GM19035 (cell line): ENCODE measurements around the gene DENND1A.
"Not testable (repeated sequence)": the region's sequence is repeated elsewhere in the genome, so short reads cannot be mapped to it uniquely, and the experiment has no call there.

Experiments
- ATAC-seq: cut with Tn5 transposase; IDR thresholded peaks from one replicate; pipeline ENCODE4 v1.9.1; 2021; ENCODE audit not compliant: unreplicated experiment

Gene DENND1A

GRCh38 chr9:123947326-123947725 is 17.4 kb upstream of the DENND1A start:
- no peak for ATAC-seq

GRCh38 chr9:123946101-123946821 is 16.3 kb upstream of the DENND1A start:
- ATAC-seq: no peak

- no peak for ATAC-seq
Observed at GRCh38 chr9:123945532-123945931, 15.6 kb upstream of the DENND1A start.

GRCh38 chr9:123944464-123944863 is 14.5 kb upstream of the DENND1A start:
- not testable (repeated sequence) for ATAC-seq

GRCh38 chr9:123943671-123944070 is 13.7 kb upstream of the DENND1A start:
- ATAC-seq: no peak

- no peak for ATAC-seq
Observed at GRCh38 chr9:123942542-123942941, 12.6 kb upstream of the DENND1A start.

- no peak for ATAC-seq
Observed at GRCh38 chr9:123941524-123942070, 11.7 kb upstream of the DENND1A start.

- no peak for ATAC-seq
Observed at GRCh38 chr9:123940721-123941523, 11.0 kb upstream of the DENND1A start.

GRCh38 chr9:123938401-123938800 is 8.5 kb upstream of the DENND1A start:
- ATAC-seq: no peak

- ATAC-seq: not testable (repeated sequence)
Observed at GRCh38 chr9:123936575-123936974, 6.6 kb upstream of the DENND1A start.

GRCh38 chr9:123933440-123934212 is 3.7 kb upstream of the DENND1A start:
- ATAC-seq: no peak

- ATAC-seq: peak; percentile 24
Observed at GRCh38 chr9:123929177-123929869, 603 bp downstream of the DENND1A start.

- ATAC-seq: no peak
Observed at GRCh38 chr9:123928533-123929176, 1.3 kb downstream of the DENND1A start.

- ATAC-seq: no peak
Observed at GRCh38 chr9:123927625-123928532, 2.0 kb downstream of the DENND1A start.

- no peak for ATAC-seq
Observed at GRCh38 chr9:123926941-123927340, 3.0 kb downstream of the DENND1A start.

GRCh38 chr9:123925819-123926218 is 4.1 kb downstream of the DENND1A start:
- no peak for ATAC-seq

GRCh38 chr9:123925161-123925560 is 4.8 kb downstream of the DENND1A start:
- ATAC-seq: no peak

GRCh38 chr9:123924727-123925126 is 5.2 kb downstream of the DENND1A start:
- no peak for ATAC-seq

GRCh38 chr9:123923884-123924283 is 6.0 kb downstream of the DENND1A start:
- ATAC-seq: no peak
